ENCODE data around the gene SMC3.

Gene SMC3

GRCh38 chr10:110644598-110645462 lies 77.3 kb downstream of the SMC3 start:
- TF ChIP-seq CTCF (conservative IDR thresholded peaks at IDR 0.05): no peak
- H3K27ac ChIP-seq: peak overlapping the region; percentile 41; the same call in 1 of the 2 replicates

GRCh38 chr10:110646417-110647135 lies 79.1 kb downstream of the SMC3 start:
- H3K27ac ChIP-seq: no peak overlapping the region
- no peak for TF ChIP-seq CTCF (conservative IDR thresholded peaks at IDR 0.05)

GRCh38 chr10:110647136-110647430 lies 79.6 kb downstream of the SMC3 start:
- H3K27ac ChIP-seq: no peak overlapping the region
- TF ChIP-seq CTCF (conservative IDR thresholded peaks at IDR 0.05): no peak

- no peak for TF ChIP-seq CTCF (conservative IDR thresholded peaks at IDR 0.05)
- no peak overlapping the region for H3K27ac ChIP-seq
Observed at GRCh38 chr10:110648692-110649346, 81.3 kb downstream of the SMC3 start.

GRCh38 chr10:110649347-110650264 lies 82.1 kb downstream of the SMC3 start:
- H3K27ac ChIP-seq: no peak overlapping the region
- TF ChIP-seq CTCF (conservative IDR thresholded peaks at IDR 0.05): no peak

- H3K27ac ChIP-seq: no peak overlapping the region
- no peak for TF ChIP-seq CTCF (conservative IDR thresholded peaks at IDR 0.05)
Observed at GRCh38 chr10:110650265-110650668, 82.8 kb downstream of the SMC3 start.
